ENCODE data around the gene PAFAH2.

PAFAH2 gene

DNA sequence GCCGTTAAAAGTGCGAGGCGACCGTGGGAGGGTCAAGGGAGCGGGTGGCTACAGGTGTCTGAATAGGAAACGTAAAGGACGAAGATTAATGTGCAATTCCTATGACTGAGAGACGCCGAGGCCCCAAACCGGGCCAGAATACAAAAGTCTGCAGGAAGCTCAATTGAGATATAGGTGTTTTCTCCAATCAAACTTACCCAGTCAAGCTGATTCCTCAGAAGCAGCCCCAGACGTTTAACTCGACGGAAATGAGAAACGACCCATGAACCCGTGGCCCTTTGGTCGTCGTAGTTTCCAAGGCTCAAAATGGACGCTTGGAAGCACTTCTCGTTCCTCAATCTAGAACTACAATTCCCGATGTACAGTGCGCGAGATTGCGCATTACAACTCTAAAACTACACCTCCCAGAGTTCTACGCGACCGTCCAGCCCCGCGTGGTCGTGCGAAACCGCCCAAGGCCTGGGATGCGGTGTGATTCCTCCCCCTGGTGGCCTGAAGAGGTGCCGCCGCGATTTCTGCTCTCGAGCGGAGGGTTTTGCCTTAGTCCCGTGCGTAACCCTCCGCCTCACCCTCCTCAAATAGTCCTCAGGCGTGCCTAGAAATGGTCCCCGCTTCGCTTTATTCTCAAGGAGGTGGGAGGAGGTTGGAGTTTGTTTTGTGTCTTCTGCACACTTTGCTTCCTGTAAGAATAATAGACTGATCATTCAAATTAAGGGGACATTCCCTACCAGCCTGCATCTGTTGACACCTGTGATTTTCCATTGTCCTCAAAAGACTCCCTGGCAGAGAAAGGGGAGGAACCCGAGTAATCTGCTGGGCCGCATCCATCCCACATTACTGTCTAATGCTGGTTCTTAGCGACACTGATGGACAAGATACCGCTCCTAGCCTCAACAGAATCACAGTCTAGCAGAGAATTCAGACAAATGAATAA is at the start of gene PAFAH2:
Gene PAFAH2, minus strand, starts transcription at position 236 of the 934 bp plus-strand sequence. CDS start 7,247 bp downstream, outside the sequence.
- peak; percentile 97 for DNase-seq (ENCODE audit: low spot score)

- no peak for DNase-seq (ENCODE audit: low spot score)
These were observed 49.5 kb upstream of the PAFAH2 start for GRCh38 chr1:26047278-26047874.

DNA sequence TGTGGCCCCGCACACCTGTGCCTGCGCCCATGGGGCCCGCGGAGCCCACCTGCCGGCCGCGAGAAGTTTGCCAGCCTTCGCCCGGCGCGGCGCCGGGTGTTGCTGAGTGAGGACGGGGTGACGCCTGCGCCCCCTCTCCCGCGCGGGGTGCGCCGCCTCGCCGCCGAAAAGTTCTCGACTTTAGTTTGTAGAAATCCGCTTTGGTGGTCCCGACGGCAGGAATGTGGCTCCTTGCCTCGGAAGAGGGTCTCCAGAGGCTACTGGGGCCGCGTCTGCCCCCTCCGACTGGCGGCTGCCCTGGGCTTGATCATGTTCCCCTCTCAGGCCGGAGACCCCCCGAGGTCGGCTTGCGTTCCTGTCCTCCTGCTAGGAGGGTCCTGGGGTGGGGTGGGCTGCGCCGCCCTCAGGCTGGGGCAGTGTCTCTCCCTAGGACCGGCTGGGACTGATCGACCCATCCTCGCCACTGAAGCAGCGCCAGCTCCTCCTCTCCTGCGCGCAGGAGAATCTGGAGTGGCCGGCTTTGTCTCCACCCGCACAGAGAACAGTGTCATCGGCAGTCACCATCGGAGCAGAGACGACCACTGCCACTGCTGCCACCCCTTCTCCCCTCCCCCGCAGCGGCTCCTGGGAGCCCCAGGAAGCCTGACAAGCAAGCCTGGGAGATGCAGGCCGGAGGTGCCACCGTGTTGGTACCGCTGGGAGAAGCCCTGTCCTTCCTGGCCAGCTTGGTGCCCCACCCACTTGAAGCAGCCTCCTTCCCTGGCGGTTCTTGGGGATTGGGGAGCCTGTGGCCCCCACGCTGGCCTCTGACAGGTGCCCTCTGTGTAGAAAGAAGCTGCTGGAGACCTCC is 48.6 kb upstream of the PAFAH2 start:
- DNase-seq (ENCODE audit: low spot score), result no peak

DNA sequence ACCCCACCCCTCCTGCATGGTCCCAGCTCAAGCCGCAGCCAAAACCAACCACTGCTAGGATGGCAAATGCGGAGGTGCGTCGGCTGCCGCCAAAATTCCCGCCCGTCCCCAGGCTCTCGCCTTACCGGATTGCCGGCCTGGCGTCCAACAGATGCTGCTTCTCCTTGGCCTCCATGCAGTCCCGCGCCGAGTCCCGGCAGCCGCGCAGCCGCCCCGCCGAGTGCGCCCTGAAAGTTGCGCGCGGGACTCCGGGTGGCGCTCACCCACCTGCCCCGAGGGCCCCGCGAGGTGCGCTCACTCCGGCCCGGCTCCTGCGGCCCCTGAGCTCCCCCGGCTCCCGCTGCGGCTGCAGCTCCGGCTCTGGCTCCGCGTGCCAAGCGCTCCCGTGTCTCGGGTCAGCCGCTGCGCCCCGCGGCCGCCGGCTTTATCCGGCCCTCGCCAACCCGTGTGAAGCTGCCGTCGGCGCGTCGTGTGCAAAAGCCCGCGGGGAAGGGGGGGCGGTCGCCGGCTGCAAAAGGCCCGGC is 47.9 kb upstream of the PAFAH2 start, which contains the start of gene SLC30A2:
Gene SLC30A2, minus strand, starts transcription at position 397 of the 524 bp plus-strand sequence. Its CDS starts 222 bp downstream, at position 175.
- DNase-seq (ENCODE audit: low spot score), result no peak

GRCh38 chr1:26044971-26045721 is 47.3 kb upstream of the PAFAH2 start:
- DNase-seq (ENCODE audit: low spot score), result no peak

DNA sequence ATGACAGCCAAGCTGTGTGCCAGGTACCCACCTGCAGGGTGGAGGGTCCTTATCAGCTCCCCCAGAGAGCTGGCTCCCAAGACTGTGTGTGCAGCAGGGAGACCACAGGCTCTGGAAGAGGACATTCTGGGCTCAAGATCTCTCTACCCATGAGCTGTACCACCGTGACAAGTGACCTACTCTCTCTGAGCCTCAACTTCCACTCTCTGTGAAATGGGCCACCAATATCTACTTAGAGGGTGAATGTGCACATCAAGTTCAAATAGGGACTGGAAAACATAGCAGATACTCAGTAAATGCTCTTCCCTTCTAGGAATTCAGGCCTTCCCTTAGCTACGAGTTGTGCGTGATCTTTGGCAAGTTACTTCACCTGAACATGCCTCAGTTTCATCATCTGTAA is 46.6 kb upstream of the PAFAH2 start:
- DNase-seq (ENCODE audit: low spot score), result no peak

DNA sequence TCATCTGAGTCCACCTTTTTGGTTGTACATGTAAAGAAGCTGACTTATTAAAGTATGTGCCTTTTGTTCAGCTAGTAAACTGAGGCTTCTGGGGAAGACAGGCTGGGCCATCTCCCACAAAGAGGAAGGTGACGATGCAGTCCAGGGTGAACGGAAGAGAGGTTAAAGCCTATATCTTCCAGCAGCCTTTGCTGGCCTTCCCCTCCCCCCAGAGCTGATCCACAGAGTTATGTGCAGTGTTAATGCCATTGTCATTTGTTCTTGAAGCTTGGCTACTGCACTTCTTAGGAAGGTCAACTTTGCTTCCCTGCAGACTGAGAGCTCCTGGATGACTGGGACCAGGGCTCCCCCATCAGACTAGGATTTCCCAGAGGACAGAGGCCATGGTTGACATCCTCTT is 45.9 kb upstream of the PAFAH2 start:
- no peak for DNase-seq (ENCODE audit: low spot score)

GRCh38 chr1:26041978-26042377 is 44.1 kb upstream of the PAFAH2 start:
- no peak for DNase-seq (ENCODE audit: low spot score)

GRCh38 chr1:26041401-26041800 is 43.5 kb upstream of the PAFAH2 start:
- DNase-seq (ENCODE audit: low spot score), result no peak

DNA sequence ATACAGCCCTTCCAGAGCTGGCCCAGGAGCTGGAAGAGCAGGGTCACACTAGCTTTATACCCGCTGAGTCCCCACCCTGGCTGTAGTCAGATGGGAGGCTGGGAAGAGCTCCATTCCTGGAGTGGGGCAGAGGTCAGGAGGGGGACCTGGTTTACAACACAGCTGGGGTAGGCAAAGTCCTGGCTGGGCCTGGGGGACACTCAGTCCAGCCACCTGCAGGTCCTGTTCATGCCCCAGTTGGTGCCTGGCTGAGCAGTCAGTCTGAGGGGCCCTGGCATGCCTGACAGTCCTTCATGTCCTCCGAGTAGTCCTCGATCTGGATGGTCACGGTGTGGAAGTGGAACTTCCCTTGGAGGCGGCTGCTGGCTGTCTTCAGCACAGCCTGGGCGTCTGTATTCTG is 41.0 kb upstream of the PAFAH2 start:
- no peak for DNase-seq (ENCODE audit: low spot score)

DNA sequence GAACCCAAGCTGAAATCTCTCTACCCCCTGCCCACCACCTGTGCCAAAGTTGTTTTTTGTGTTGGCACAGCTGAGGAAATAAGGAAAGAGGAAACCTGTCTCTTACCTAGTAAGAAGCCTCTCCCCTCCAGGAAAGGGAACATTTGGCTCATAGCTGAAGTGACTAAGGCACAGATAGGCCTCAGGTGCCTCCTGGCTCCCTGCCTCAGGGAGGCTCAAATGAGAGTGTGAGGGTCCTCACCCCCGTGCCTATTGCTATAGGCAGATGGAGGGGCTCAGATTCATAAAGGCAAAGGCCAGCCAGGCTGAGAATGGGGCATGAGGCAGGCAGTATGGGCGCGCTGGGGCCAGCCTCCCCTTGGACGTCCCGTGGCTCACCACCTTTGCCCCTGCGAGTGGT is 40.6 kb upstream of the PAFAH2 start:
- no peak for DNase-seq (ENCODE audit: low spot score)

DNA sequence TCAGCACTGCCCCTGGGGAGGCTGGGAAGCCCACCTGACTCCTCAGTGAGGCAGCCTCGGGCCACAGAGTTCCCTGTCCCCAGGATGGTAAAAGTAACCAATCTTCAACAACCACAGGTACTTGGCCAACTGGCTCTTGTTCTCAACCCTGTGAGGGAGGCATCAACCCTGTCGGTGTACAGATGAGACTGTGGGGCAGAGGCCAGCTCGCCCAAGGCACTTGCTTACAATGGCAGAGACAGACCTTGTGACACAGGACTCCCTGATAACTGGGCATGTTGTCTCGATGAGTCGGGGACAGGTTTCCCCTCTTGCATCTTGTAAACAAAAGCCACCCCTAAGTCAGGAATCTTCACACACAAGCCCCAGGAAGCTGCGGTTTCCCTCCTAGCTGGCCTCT is 40.0 kb upstream of the PAFAH2 start:
- no peak for DNase-seq (ENCODE audit: low spot score)

DNA sequence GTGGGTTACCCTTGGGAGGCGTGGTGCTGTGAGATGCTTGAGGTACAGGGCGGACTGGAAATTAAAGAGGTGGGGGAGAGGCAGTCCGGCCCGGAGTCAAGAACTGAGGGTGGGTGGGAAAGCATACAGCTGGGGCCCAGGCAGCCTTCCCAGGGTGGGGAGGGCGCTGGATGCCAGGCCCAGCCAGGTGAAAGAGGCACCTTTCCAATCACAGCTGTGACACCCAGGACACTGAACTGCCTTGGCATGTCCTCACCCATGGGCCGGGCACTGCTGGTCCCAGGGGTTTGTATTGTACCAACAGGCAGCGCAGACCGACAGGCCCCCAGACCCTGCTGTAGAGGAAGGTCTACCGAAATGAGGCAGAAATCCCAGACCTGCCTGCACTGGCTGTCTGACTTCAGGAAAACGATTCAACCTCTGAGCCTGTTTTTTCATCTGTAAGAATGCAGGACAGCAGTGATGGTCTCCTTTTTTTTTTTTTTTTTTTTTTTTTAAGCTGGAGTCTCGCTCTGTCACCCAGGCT is 39.0 kb upstream of the PAFAH2 start:
- DNase-seq (ENCODE audit: low spot score), result no peak

DNA sequence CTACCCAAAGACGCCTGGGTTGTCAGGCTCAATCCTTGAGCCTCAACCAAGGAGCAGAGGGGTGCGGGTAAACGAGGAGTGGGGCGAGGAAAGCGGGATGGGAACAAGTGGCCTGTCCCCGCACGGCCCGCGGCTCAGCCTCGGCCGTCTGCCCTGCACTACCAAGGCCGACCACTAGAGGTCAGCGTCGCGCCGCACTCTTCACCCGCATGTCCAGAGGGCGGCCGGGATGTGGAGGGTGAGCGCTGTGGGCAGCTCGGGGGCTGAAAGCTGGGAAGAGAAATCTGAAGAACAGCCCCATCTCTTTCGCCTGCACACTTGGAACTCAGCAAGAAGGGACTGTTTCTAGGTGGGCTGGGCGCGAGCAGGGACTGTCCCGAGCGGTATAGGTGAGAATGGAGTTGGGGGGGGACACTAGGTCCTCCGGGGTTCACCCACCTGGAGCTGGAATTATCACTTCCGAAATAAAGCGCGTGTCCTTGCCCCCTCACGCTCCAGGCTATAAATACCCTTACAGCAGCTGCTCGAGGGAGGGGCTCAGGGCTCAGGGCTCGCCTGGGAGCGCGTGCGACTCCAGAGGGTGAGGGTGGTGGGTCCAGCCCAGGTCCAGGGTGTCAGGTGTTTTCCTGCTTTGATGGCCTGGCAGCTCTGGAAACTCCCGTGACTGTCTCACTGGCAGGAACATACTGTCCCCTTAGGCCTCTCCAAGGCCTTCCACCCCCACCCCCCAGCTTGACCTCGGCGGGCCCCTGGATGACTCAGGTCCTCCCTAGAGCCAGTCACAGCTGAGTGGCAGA is 38.3 kb upstream of the PAFAH2 start:
- peak; percentile 92 for DNase-seq (ENCODE audit: low spot score)

GRCh38 chr1:26035203-26035958 is 37.5 kb upstream of the PAFAH2 start:
- peak; percentile 91 for DNase-seq (ENCODE audit: low spot score)

GRCh38 chr1:26034504-26035202 is 36.8 kb upstream of the PAFAH2 start:
- DNase-seq (ENCODE audit: low spot score), result no peak

DNA sequence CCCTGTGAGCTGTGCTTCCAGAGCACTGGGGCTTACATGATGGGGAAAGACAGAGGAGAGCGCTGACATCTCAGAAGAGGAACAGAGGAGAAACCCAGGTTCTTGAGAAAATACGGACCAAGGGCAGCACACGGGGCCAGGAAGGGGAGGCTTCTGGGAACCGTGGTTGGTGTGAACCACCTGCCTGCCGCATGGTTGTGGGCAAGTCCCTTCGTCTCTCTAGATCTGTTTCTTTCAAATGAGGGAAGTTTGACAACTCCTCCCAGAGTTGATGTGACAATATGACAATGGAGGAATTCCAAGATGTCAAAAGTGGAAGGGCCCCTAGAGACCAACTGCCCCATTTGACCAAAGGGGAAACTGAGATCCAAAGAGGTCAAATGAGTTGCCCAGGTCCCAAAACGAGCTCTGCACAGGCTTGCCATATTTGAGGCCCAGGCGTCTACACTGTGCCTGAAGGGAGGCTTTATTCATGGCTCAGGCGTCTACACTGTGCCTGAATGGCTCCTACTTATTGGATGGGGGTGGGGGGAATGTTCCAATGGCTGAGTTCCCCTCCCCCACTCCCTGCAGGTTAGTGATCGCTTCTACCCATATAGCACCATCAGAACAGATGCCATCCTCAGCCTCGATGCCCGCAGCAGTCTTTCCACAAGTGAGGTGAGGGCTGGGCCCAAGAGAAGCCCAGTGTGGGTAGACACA is 34.9 kb upstream of the PAFAH2 start:
- no peak for DNase-seq (ENCODE audit: low spot score)

DNA sequence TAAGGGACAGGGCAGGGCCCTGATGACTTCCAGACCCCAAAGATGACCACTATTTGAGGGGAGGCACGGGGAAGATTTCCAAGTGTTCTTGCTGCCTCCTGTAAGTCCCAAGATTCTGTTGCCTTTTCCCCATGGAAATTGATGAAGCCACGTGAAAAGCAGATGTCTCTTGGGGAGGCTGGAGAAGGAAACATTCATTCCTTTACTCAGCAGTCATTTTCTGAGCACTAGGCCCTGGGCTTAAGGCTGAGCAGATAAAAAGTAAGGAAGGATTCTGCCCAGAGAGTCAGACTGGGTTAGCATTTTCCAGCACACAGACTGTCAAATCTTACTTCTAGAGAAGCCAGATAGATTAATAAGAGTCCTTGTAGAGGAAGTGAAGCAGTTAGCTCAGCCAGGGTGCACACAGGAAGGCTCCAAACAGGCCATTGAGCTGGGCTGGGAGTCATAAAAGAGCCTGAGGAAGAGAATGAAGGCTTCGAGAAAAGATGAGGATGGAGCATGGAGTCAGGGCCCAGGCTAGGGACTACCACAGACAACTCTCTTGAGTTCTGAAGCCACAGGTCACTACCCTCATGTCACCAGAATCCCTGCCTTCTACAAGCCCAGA is 33.9 kb upstream of the PAFAH2 start:
- DNase-seq (ENCODE audit: low spot score), result no peak

Measured in left forelimb (tissue), 1 donor.